Gastroesophageal sphincter (tissue), 3 donors: ENCODE results near the gene CHMP2B.

Experiments
- EP300 ChIP-seq: sonication (generic); formaldehyde crosslinking; IDR thresholded peaks from one replicate; pipeline ENCODE4 v1.6.1; 2017; ENCODE audit warnings: antibody characterized with exemption, mild to moderate bottlenecking
- POLR2A ChIP-seq, 2 donors: fragments of 450-650 bp; IDR thresholded peaks; one replicate each; pipeline ENCODE4 v1.6.1; 2017; ENCODE audit warnings: antibody characterized with exemption in 2 of 2, mild to moderate bottlenecking in 2 of 2, moderate library complexity in 1 of 2
- POLR2AphosphoS5 ChIP-seq: sonication (generic); formaldehyde crosslinking; IDR thresholded peaks from one replicate; pipeline ENCODE4 v1.6.1; 2017; ENCODE audit warnings: antibody characterized with exemption
- TF ChIP-seq, protein P1 (sequence below), 4 experiments: fragments of 200-600 bp in 2 of 4; fragments of 450-650 bp in 2 of 4; sonication (generic) in 1 of 4; IDR thresholded peaks; one replicate each; pipeline ENCODE4 v1.5.1; 2017 to 2019; ENCODE audit warnings: antibody characterized with exemption in 4 of 4, mild to moderate bottlenecking in 2 of 4, moderate library complexity in 2 of 4

DNA sequence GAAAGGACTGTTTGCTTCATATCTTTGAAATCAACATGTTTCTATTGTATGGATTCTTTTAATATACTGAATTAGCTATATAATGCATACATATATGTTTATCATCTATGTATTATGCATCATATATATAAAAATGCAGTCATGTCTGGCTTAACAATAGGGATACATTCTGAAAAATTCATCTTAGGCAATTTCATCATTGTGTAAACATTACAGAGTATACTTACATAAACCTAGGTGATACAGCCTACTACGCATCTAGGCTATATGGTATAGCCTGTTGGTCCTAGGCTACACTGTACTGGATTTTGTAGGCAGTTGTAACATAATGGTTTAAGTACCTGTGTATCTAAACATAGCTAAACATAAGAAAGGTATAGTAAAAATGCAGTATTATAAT is 21.7 kb downstream of the CHMP2B start:
- TF ChIP-seq, protein P1, sequence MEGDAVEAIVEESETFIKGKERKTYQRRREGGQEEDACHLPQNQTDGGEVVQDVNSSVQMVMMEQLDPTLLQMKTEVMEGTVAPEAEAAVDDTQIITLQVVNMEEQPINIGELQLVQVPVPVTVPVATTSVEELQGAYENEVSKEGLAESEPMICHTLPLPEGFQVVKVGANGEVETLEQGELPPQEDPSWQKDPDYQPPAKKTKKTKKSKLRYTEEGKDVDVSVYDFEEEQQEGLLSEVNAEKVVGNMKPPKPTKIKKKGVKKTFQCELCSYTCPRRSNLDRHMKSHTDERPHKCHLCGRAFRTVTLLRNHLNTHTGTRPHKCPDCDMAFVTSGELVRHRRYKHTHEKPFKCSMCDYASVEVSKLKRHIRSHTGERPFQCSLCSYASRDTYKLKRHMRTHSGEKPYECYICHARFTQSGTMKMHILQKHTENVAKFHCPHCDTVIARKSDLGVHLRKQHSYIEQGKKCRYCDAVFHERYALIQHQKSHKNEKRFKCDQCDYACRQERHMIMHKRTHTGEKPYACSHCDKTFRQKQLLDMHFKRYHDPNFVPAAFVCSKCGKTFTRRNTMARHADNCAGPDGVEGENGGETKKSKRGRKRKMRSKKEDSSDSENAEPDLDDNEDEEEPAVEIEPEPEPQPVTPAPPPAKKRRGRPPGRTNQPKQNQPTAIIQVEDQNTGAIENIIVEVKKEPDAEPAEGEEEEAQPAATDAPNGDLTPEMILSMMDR (IDR thresholded peaks at IDR 0.05), result no peak
- TF ChIP-seq POLR2A (IDR thresholded peaks at IDR 0.05) (no peak), POLR2AphosphoS5 (no peak), EP300 (no peak)
